HG03565 (cell line): Measurements from ENCODE around the gene NUDT16.
"Not testable (repeated sequence)": the region's sequence is repeated elsewhere in the genome, so short reads cannot be mapped to it uniquely, and the experiment has no call there.

Source experiments
- ATAC-seq: cut with Tn5 transposase; IDR thresholded peaks from one replicate; pipeline ENCODE4 v1.9.1; 2021; ENCODE audit warnings: mild to moderate bottlenecking, moderate library complexity; ENCODE audit not compliant: unreplicated experiment

The NUDT16 gene

GRCh38 chr3:131381445-131382291 is at the start of gene NUDT16:
Gene NUDT16 (plus strand): TSS chr3:131381774. CDS start chr3:131381805, 31 bp downstream.
- ATAC-seq = peak; percentile 97

- ATAC-seq = no peak
These were observed 42.5 kb upstream of the NUDT16 start for GRCh38 chr3:131338948-131339640.

- no peak for ATAC-seq
These were observed 39.8 kb upstream of the NUDT16 start for GRCh38 chr3:131341761-131342160.

- ATAC-seq = no peak
These were observed 32.7 kb upstream of the NUDT16 start for GRCh38 chr3:131348911-131349310.

GRCh38 chr3:131349454-131349853 is 32.1 kb upstream of the NUDT16 start:
- ATAC-seq = no peak

- no peak for ATAC-seq
These were observed 31.6 kb upstream of the NUDT16 start for GRCh38 chr3:131349946-131350347.

- no peak for ATAC-seq
These were observed 31.1 kb upstream of the NUDT16 start for GRCh38 chr3:131350506-131350905.

GRCh38 chr3:131353016-131353877 is 28.3 kb upstream of the NUDT16 start:
- ATAC-seq = no peak

GRCh38 chr3:131353986-131354385 is 27.6 kb upstream of the NUDT16 start:
- ATAC-seq = no peak

- no peak for ATAC-seq
These were observed 25.5 kb upstream of the NUDT16 start for GRCh38 chr3:131356006-131356595.

- ATAC-seq = no peak
These were observed 24.3 kb upstream of the NUDT16 start for GRCh38 chr3:131357275-131357674.

GRCh38 chr3:131360191-131360755 is 21.3 kb upstream of the NUDT16 start:
- no peak for ATAC-seq

- not testable (repeated sequence) for ATAC-seq
These were observed 20.5 kb upstream of the NUDT16 start for GRCh38 chr3:131361066-131361463.

- peak; percentile 95 for ATAC-seq
These were observed 19.8 kb upstream of the NUDT16 start for GRCh38 chr3:131361464-131362421.

GRCh38 chr3:131363275-131363674 is 18.3 kb upstream of the NUDT16 start:
- no peak for ATAC-seq

GRCh38 chr3:131370935-131371687 is 10.5 kb upstream of the NUDT16 start:
- no peak for ATAC-seq

GRCh38 chr3:131371688-131372066 is 9.9 kb upstream of the NUDT16 start:
- no peak for ATAC-seq

GRCh38 chr3:131374741-131375140 is 6.8 kb upstream of the NUDT16 start:
- no peak for ATAC-seq
